ENCODE results near the gene BCL2L11.

GRCh38 chr2:111117598-111118480 is 2.9 kb upstream of the BCL2L11 start:
- no peak for TF ChIP-seq CTCF (IDR thresholded peaks at IDR 0.05; ENCODE audit: low read depth, low read length)
- TF ChIP-seq EZH2phosphoT487 (IDR thresholded peaks at IDR 0.05; ENCODE audit: low read depth), result no peak
